ENCODE data around the gene MCTP1.

The MCTP1 gene

GRCh38 chr5:94900006-94900505, 384.8 kb downstream of the MCTP1 start:
- TF ChIP-seq TCF12 (IDR thresholded peaks at IDR 0.05; ENCODE audit: low read depth): no peak
- TF ChIP-seq EGR1 (IDR thresholded peaks at IDR 0.05): no peak
- no peak for TF ChIP-seq EP300 (IDR thresholded peaks at IDR 0.05; ENCODE audit: borderline replicate concordance)
- TF ChIP-seq USF1 (IDR thresholded peaks at IDR 0.05): no peak
- TF ChIP-seq RAD21 (IDR thresholded peaks at IDR 0.05; ENCODE audit: low read depth): no peak
- no peak for TF ChIP-seq CEBPB (IDR thresholded peaks at IDR 0.05)
- TF ChIP-seq CREB1 (IDR thresholded peaks at IDR 0.05; ENCODE audit: low read depth): no peak
- no peak for TF ChIP-seq REST (IDR thresholded peaks at IDR 0.05; ENCODE audit: low read depth)
- no peak for TF ChIP-seq TEAD4 (IDR thresholded peaks at IDR 0.05)
- no peak for TF ChIP-seq MAX (IDR thresholded peaks at IDR 0.05)
- no peak for TF ChIP-seq YY1 (IDR thresholded peaks at IDR 0.05; ENCODE audit: low read depth)
- no peak for TF ChIP-seq ZBTB7A (IDR thresholded peaks at IDR 0.05; ENCODE audit: low read depth)
- no peak for TF ChIP-seq FOXM1 (IDR thresholded peaks at IDR 0.05; ENCODE audit: borderline replicate concordance, low read depth)
- no peak for TF ChIP-seq NFIC (IDR thresholded peaks at IDR 0.05)

- TF ChIP-seq NFIC (IDR thresholded peaks at IDR 0.05): no peak
- TF ChIP-seq MAX (IDR thresholded peaks at IDR 0.05): no peak
- no peak for TF ChIP-seq TEAD4 (IDR thresholded peaks at IDR 0.05)
- peak; percentile 48 for TF ChIP-seq RAD21 (IDR thresholded peaks at IDR 0.05; ENCODE audit: low read depth)
- no peak for TF ChIP-seq YY1 (IDR thresholded peaks at IDR 0.05; ENCODE audit: low read depth)
Measured at GRCh38 chr5:94893412-94894135, 391.3 kb downstream of the MCTP1 start.

GRCh38 chr5:94891972-94892371, 392.9 kb downstream of the MCTP1 start:
- TF ChIP-seq CEBPB (IDR thresholded peaks at IDR 0.05) (no peak), RAD21 (IDR thresholded peaks at IDR 0.05; ENCODE audit: low read depth) (no peak), EP300 (IDR thresholded peaks at IDR 0.05; ENCODE audit: borderline replicate concordance) (no peak), YY1 (IDR thresholded peaks at IDR 0.05; ENCODE audit: low read depth) (no peak), TAF1 (IDR thresholded peaks at IDR 0.05; ENCODE audit: low read depth) (no peak), NFIC (IDR thresholded peaks at IDR 0.05) (no peak), USF1 (IDR thresholded peaks at IDR 0.05) (no peak), ZBTB7A (IDR thresholded peaks at IDR 0.05; ENCODE audit: low read depth) (no peak), TEAD4 (IDR thresholded peaks at IDR 0.05) (no peak), FOXM1 (IDR thresholded peaks at IDR 0.05; ENCODE audit: borderline replicate concordance, low read depth) (no peak), REST (IDR thresholded peaks at IDR 0.05; ENCODE audit: low read depth) (no peak), EGR1 (IDR thresholded peaks at IDR 0.05) (no peak), CREB1 (IDR thresholded peaks at IDR 0.05; ENCODE audit: low read depth) (no peak), MAX (IDR thresholded peaks at IDR 0.05) (no peak), TCF12 (IDR thresholded peaks at IDR 0.05; ENCODE audit: low read depth) (no peak)

GRCh38 chr5:94891565-94891964, 393.3 kb downstream of the MCTP1 start:
- TF ChIP-seq NFIC (IDR thresholded peaks at IDR 0.05) (no peak), RAD21 (IDR thresholded peaks at IDR 0.05; ENCODE audit: low read depth) (no peak), EP300 (IDR thresholded peaks at IDR 0.05; ENCODE audit: borderline replicate concordance) (no peak), YY1 (IDR thresholded peaks at IDR 0.05; ENCODE audit: low read depth) (no peak), CREB1 (IDR thresholded peaks at IDR 0.05; ENCODE audit: low read depth) (no peak), EGR1 (IDR thresholded peaks at IDR 0.05) (no peak), REST (IDR thresholded peaks at IDR 0.05; ENCODE audit: low read depth) (no peak)
